RWPE2 (cell line): ENCODE results near the gene ONECUT2.

Source experiments
- ATAC-seq: fragments of 200-7000 bp; cut with Tn5 transposase; 3 replicates; pipeline ENCODE4 v1.9.1; 2021; ENCODE audit warnings: low read depth
- DNase-seq: peaks from one replicate; pipeline ENCODE4 v3.0.0-alpha.2; 2020; ENCODE audit warnings: low spot score
- H3K27ac ChIP-seq: fragments of 450-650 bp; 2 replicates; pipeline ENCODE4 v1.5.1; 2017; ENCODE audit warnings: mild to moderate bottlenecking; ENCODE audit not compliant: poor library complexity, severe bottlenecking
- H3K27me3 ChIP-seq: fragments of 250-450 bp; sonication (Bioruptor Pico); 2 replicates; pipeline ENCODE4 v1.5.1; 2021; ENCODE audit warnings: mild to moderate bottlenecking, moderate library complexity; ENCODE audit not compliant: insufficient read depth, poor library complexity, severe bottlenecking
- H3K36me3 ChIP-seq: fragments of 250-450 bp; sonication (Bioruptor Pico); 2 replicates; pipeline ENCODE4 v1.5.1; 2020; ENCODE audit warnings: low read depth, mild to moderate bottlenecking, moderate library complexity
- H3K4me1 ChIP-seq: fragments of 250-450 bp; sonication (Bioruptor Pico); 2 replicates; pipeline ENCODE4 v1.5.1; 2021; ENCODE audit warnings: mild to moderate bottlenecking, moderate library complexity; ENCODE audit not compliant: insufficient read depth, poor library complexity, severe bottlenecking
- H3K4me3 ChIP-seq: fragments of 250-450 bp; sonication (Bioruptor Pico); 2 replicates; pipeline ENCODE4 v1.5.1; 2021; ENCODE audit warnings: mild to moderate bottlenecking, moderate library complexity; ENCODE audit not compliant: severe bottlenecking
- H3K9me3 ChIP-seq: fragments of 250-450 bp; sonication (Bioruptor Pico); 2 replicates; pipeline ENCODE4 v1.5.1; 2021; ENCODE audit warnings: mild to moderate bottlenecking, moderate library complexity; ENCODE audit not compliant: severe bottlenecking
- TF ChIP-seq, protein P1 (sequence below): fragments of 450-650 bp; IDR thresholded peaks from one replicate; pipeline ENCODE4 v1.5.1; 2017; ENCODE audit warnings: mild to moderate bottlenecking, moderate library complexity; ENCODE audit not compliant: poor library complexity, severe bottlenecking

ONECUT2 gene

GRCh38 chr18:57498682-57499256, 63.6 kb downstream of the ONECUT2 start:
- Histone ChIP-seq H3K4me1 (no peaks in the 10 kb centered on the region), H3K4me3 (no peak overlapping the region), H3K27me3 (no peaks in the 10 kb centered on the region), H3K9me3 (no peaks in the 10 kb centered on the region), H3K27ac (no peak overlapping the region), H3K36me3 (no peaks in the 10 kb centered on the region)
- no peak for ATAC-seq
- TF ChIP-seq, protein P1, sequence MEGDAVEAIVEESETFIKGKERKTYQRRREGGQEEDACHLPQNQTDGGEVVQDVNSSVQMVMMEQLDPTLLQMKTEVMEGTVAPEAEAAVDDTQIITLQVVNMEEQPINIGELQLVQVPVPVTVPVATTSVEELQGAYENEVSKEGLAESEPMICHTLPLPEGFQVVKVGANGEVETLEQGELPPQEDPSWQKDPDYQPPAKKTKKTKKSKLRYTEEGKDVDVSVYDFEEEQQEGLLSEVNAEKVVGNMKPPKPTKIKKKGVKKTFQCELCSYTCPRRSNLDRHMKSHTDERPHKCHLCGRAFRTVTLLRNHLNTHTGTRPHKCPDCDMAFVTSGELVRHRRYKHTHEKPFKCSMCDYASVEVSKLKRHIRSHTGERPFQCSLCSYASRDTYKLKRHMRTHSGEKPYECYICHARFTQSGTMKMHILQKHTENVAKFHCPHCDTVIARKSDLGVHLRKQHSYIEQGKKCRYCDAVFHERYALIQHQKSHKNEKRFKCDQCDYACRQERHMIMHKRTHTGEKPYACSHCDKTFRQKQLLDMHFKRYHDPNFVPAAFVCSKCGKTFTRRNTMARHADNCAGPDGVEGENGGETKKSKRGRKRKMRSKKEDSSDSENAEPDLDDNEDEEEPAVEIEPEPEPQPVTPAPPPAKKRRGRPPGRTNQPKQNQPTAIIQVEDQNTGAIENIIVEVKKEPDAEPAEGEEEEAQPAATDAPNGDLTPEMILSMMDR: no peak
- DNase-seq: no peak

DNA sequence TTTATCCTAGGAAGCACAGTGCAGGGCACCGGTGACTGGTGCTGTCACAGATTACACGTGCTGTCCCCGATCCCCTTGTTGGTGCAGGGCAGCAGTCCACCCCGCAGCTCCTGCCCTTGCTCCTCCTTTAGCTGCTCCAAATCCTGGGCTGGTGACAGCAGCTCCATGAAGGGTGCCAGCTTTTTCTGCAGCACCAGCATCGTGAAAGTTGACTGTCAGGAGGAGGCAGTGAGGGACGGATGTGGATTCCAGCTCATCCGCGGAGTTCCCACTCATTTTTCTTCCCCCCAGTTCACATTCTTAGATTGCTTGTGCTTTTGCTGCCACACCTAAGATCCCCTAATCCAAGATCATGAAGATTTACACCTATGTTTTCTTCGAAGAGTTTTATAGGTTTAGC, 67.5 kb downstream of the ONECUT2 start:
- Histone ChIP-seq H3K27me3 (no peaks in the 10 kb centered on the region), H3K4me1 (no peaks in the 10 kb centered on the region), H3K4me3 (no peak overlapping the region), H3K36me3 (no peaks in the 10 kb centered on the region), H3K9me3 (no peaks in the 10 kb centered on the region), H3K27ac (no peak overlapping the region)
- DNase-seq: no peak
- no peak for ATAC-seq
- TF ChIP-seq, protein P1: no peak

DNA sequence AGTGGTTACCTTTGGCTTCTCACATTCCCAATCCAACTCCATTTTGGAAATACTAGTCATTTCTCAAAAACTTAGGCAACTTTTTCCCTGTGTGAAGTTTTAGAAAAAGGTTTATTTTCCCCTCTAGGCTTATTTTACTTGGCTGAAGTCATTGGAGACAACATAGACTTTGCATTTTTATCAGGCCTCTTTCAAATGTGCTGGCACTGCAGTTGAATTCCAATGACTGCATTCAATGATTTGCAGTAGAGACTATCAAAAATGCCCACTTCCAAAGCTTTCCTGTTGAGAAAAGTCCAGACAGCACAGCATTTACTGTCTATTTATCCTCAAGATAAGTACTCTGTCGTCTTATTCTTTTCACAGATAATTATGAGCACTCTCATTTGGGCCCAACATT, 70.1 kb downstream of the ONECUT2 start:
- Histone ChIP-seq H3K9me3 (no peaks in the 10 kb centered on the region), H3K27ac (no peak overlapping the region), H3K36me3 (no peaks in the 10 kb centered on the region), H3K4me1 (no peaks in the 10 kb centered on the region), H3K4me3 (no peak overlapping the region), H3K27me3 (no peaks in the 10 kb centered on the region)
- no peak for ATAC-seq
- TF ChIP-seq, protein P1: no peak
- no peak for DNase-seq

- no peak for DNase-seq
- Histone ChIP-seq H3K27me3 (peaks cover 3% of the 10 kb centered on the region), H3K9me3 (no peaks in the 10 kb centered on the region), H3K4me3 (no peak overlapping the region), H3K27ac (no peak overlapping the region), H3K4me1 (no peaks in the 10 kb centered on the region), H3K36me3 (no peaks in the 10 kb centered on the region)
- ATAC-seq: no peak
- TF ChIP-seq, protein P1: no peak
Observed at GRCh38 chr18:57516056-57516455, 80.9 kb downstream of the ONECUT2 start.

DNA sequence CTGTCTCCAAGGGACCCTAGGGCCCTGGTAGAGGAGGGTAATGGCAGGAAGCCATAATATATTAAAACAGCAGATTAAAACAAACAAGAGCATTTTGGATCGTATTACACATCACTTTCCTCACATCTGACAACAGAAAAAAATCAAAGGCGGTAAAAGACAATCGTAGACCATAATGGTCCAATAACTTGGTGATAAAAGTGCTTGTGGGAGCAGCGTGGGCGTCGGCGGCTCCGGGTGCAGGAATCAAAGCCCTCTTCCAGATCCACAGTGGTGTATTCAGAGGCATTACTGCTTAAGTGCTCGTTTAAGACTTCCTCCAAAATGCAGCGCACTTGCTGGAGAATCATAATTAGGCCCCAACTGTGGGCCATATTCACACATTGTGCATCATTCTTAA, 83.4 kb downstream of the ONECUT2 start:
- DNase-seq: no peak
- Histone ChIP-seq H3K27me3 (peaks cover 3% of the 10 kb centered on the region), H3K4me3 (no peak overlapping the region), H3K9me3 (no peaks in the 10 kb centered on the region), H3K4me1 (no peaks in the 10 kb centered on the region), H3K27ac (no peak overlapping the region), H3K36me3 (no peaks in the 10 kb centered on the region)
- TF ChIP-seq, protein P1: no peak
- ATAC-seq: no peak
